Measurements from ENCODE around the gene WDR26. TPM values are rescaled to one million over a fixed set of nuclear protein-coding genes. Genes with fewer than 3 reads are reported as not detected.
"Not testable (repeated sequence)": the region's sequence is repeated elsewhere in the genome, so short reads cannot be mapped to it uniquely, and the experiment has no call there.

Gene WDR26
- total RNA-seq, 4 donors from 2014 or later: 120 to 141 (median 130) TPM

DNA sequence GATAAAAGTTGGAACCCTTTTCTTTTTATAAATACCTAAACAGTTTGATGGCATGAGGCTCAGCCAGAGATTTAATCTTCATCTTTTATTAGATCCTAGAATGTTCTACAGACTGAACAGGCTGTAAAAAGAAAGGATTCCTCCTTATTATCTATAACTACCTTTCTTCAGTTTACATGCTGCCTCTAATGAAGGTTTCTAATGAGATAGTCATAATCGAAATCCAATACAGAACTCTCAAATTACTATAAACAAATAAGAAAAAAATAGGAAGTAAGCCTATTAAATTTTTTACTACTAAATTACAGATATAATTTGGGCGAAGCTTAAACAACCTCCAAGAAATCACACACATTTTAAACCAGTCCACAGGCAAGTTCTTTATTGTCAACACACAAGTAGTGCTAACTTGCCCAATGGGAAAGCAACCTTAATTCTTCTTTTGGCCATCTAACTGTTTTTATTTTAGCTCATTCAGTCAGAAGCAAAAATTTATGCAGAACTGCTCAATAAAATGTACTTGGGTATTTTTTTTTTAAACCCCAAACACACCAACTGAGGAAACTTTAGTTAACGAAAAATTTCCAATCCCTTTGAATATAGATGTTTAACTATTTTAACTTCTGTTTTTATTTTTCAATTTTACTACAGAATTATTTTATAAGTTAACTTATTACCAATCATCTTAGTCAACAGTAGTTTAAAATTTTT is 4.8 kb downstream of the WDR26 start:
- DNase-seq (ENCODE audit: low spot score in 2 of 2): no peak
- TF ChIP-seq, protein P1, sequence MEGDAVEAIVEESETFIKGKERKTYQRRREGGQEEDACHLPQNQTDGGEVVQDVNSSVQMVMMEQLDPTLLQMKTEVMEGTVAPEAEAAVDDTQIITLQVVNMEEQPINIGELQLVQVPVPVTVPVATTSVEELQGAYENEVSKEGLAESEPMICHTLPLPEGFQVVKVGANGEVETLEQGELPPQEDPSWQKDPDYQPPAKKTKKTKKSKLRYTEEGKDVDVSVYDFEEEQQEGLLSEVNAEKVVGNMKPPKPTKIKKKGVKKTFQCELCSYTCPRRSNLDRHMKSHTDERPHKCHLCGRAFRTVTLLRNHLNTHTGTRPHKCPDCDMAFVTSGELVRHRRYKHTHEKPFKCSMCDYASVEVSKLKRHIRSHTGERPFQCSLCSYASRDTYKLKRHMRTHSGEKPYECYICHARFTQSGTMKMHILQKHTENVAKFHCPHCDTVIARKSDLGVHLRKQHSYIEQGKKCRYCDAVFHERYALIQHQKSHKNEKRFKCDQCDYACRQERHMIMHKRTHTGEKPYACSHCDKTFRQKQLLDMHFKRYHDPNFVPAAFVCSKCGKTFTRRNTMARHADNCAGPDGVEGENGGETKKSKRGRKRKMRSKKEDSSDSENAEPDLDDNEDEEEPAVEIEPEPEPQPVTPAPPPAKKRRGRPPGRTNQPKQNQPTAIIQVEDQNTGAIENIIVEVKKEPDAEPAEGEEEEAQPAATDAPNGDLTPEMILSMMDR (IDR thresholded peaks at IDR 0.05): no peak
- intact Hi-C loops (cut with DNase I; ENCODE audit: low total_unique reads): no loop called here
- no peak overlapping the region for H3K4me3 ChIP-seq (ENCODE audit: low read depth, poor library complexity, severe bottlenecking)
- 59 to 74% methylated on average over 3 of the region's 3 CpGs for WGBS, 2 donors

DNA sequence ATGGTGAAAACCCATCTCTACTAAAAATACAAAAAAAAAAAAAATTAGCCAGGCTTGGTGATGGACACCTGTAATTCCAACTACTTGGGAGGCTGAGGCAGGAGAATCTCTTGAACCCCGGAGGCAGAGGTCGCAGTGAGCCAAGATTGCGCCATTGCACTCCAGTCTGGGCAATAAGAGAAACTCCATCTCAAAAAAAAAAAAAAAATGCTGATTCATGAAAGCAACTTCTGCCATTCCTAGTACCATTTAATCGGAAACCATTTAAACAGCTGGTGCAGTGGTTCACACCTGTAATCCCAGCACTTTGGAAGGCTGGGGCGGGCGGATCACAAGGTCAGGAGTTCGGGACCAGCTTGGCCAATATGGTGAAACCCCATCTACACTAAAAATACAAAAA is 5.9 kb downstream of the WDR26 start:
- DNase-seq (ENCODE audit: low spot score in 2 of 2); H3K4me3 ChIP-seq (ENCODE audit: low read depth, poor library complexity, severe bottlenecking); intact Hi-C loops (cut with DNase I; ENCODE audit: low total_unique reads): not testable (repeated sequence)
- WGBS, 2 donors: 88 to 90% methylated on average over 7 of the region's 7 CpGs

DNA sequence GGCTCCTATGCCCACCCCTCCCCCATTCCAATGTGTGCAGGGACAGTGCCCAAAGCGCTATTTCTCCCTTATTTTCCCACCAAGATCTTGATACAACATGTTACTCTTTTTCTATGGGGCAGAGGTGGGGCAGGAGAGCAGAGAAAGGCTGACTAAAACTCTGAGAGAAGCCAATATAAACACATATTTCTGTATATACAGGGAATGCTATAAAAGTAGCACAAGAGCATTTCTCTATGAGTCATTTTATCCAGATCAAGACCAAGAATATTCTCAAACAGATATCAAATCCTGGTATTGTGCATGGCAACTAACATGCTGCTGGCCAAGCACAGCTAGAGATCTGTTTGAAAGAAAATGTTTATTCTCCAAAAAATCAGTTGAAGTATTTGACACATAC is 7.3 kb downstream of the WDR26 start:
- no peak for DNase-seq (ENCODE audit: low spot score in 2 of 2)
- 60 to 82% methylated on average over 1 of the region's 1 CpG for WGBS, 2 donors
- H3K4me3 ChIP-seq (ENCODE audit: low read depth, poor library complexity, severe bottlenecking): no peak overlapping the region
- intact Hi-C loops (cut with DNase I; ENCODE audit: low total_unique reads): no loop called here
- TF ChIP-seq, protein P1 (IDR thresholded peaks at IDR 0.05): no peak
- no peak for TF ChIP-seq POLR2A (IDR thresholded peaks at IDR 0.05)

DNA sequence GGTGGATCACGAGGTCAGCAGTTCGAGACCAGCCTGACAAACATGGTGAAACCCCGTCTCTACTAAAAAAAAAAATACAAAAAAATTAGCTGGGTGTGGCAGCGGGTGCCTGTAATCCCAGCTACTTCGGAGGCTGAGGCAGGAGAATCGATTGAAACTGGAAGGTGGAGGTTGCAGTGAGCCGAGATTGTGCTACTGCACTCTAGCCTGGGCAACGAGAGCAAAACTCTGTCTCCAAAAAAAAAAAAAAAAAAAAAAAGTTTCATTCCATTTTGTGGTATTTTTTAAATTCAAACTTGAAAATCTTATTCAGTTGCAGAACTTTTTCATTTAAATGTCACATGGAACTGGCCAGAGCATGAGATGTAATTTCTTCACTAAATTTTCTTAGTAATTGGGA is 7.7 kb downstream of the WDR26 start:
- DNase-seq (ENCODE audit: low spot score in 2 of 2); intact Hi-C loops (cut with DNase I; ENCODE audit: low total_unique reads); H3K4me3 ChIP-seq (ENCODE audit: low read depth, poor library complexity, severe bottlenecking): not testable (repeated sequence)
- WGBS, 2 donors: 92 to 96% methylated on average over 8 of the region's 8 CpGs

DNA sequence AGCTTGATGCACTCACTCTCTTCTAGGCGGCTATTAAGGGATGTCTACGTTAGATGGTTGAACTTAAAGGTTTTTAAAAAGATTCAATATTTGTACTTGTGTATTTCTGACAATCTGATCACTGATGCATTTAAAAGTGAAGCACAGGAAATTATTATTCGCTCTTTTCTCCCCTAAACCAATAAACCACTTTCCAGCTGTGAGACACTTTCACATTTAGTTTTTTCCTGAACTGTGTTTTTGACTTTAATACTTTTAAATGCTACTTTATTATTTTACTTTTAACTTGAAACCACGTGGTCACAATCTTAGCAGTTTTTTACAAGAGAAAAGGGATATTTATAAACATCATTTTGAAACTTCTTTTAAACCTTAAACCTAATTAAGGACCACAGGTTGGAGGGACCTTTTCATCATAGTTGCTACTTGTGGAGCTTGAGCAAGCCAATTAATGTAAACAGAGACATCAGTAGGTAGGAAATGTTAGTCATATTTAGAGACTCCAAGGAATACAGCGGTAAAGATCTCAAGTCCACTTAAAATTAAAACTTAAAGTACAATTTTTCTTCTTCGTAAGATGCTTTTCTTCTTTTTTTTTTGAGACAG is 9.2 kb downstream of the WDR26 start:
- intact Hi-C loops (cut with DNase I; ENCODE audit: low total_unique reads): no loop called here
- TF ChIP-seq, protein P1 (IDR thresholded peaks at IDR 0.05): no peak
- no peak for TF ChIP-seq POLR2A (IDR thresholded peaks at IDR 0.05)
- WGBS, 2 donors: 91% methylated on average over 6 of the region's 6 CpGs
- no peak for DNase-seq (ENCODE audit: low spot score in 2 of 2)
- no peak overlapping the region for H3K4me3 ChIP-seq (ENCODE audit: low read depth, poor library complexity, severe bottlenecking)

DNA sequence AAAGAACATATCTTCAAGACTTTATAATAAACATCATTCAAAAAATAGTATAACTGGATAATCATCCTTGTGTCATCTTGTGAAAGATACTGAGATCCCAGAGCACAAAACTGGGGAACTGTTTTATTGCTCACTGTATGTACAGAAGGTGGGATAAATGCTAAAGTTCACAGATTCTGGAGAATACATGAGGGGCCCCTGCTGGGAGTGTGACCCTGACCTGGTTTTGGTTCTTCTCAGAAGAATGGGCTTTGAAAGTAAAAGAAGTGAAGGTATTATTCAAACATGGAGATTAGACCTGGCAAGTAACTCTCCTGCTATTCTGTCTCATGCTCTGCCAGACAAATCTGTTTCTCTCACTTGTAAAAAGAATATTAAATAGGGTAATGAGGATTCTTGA is 14.5 kb downstream of the WDR26 start:
- no peak for DNase-seq (ENCODE audit: low spot score in 2 of 2)
- intact Hi-C loops (cut with DNase I; ENCODE audit: low total_unique reads): no loop called here
- TF ChIP-seq POLR2A (IDR thresholded peaks at IDR 0.05): no peak
- H3K4me3 ChIP-seq (ENCODE audit: low read depth, poor library complexity, severe bottlenecking): no peak overlapping the region

DNA sequence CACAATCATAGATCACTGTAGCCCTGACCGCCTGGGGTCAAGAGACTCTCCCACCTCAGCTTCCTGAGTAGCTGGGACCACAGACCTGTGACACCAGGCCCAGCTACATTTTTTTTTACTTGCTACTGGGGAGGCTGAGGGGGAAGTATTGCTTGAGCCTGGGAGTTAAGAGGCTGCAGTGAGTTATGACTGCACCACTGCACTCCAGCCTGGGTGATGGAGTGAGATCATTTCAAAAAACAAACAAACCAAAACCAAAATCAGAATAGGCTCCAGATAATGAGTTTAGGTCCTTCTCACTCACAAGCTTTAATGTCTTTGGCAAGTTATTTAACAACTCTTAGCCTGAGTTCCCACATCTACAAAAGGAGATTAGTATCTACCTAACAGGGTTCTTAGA is 22.8 kb downstream of the WDR26 start:
- TF ChIP-seq POLR2A (IDR thresholded peaks at IDR 0.05): no peak
- TF ChIP-seq, protein P1 (IDR thresholded peaks at IDR 0.05): no peak
- intact Hi-C loops (cut with DNase I; ENCODE audit: low total_unique reads): no loop called here
- DNase-seq (ENCODE audit: low spot score in 2 of 2): no peak
- H3K4me3 ChIP-seq (ENCODE audit: low read depth, poor library complexity, severe bottlenecking): no peak overlapping the region
- 88 to 90% methylated on average over 1 of the region's 1 CpG for WGBS, 2 donors

Data from lower leg skin (tissue), 4 donors.